Mesothelial cell of epicardium (in vitro differentiated cells): ENCODE measurements around the gene PARD3. TPM values are rescaled to one million over a fixed set of nuclear protein-coding genes. Genes with fewer than 3 reads are reported as not detected.

Experiments used
- DNase-seq, 2 experiments: peaks; one replicate each; pipeline ENCODE4 v3.0.0; 2021; ENCODE audit warnings: low spot score in 2 of 2; ENCODE audit not compliant: unreplicated experiment in 2 of 2
- H3K27ac Mint-ChIP-seq: 2 replicates; pipeline ENCODE4 v1.8.0; 2021; ENCODE audit warnings: mixed read lengths
- H3K27me3 Mint-ChIP-seq: 2 replicates; pipeline ENCODE4 v1.8.0; 2021; ENCODE audit warnings: low read depth, mixed read lengths
- H3K36me3 Mint-ChIP-seq: 2 replicates; pipeline ENCODE4 v1.8.0; 2021; ENCODE audit warnings: mixed read lengths
- H3K4me1 Mint-ChIP-seq: 2 replicates; pipeline ENCODE4 v1.8.0; 2021; ENCODE audit warnings: mixed read lengths
- H3K4me3 Mint-ChIP-seq: 2 replicates; pipeline ENCODE4 v1.8.0; 2021; ENCODE audit warnings: mild to moderate bottlenecking, moderate library complexity, mixed read lengths
- H3K9me3 Mint-ChIP-seq: 2 replicates; pipeline ENCODE4 v1.8.0; 2021; ENCODE audit warnings: mixed read lengths
- total RNA-seq: library from RNA; stranded (reverse); gene quantifications from 3 replicates; pipeline ENCODE4 v1.2.1, GENCODE V29; 2021
- TF ChIP-seq, protein P1 (sequence below): fragments of 200-600 bp; sonication (generic); IDR thresholded peaks from one replicate; pipeline ENCODE4 v1.5.0; 2021; ENCODE audit warnings: antibody characterized with exemption; ENCODE audit not compliant: unreplicated experiment

Gene PARD3
- total RNA-seq, 1 donor from 2014 or later = 73.2 TPM

DNA sequence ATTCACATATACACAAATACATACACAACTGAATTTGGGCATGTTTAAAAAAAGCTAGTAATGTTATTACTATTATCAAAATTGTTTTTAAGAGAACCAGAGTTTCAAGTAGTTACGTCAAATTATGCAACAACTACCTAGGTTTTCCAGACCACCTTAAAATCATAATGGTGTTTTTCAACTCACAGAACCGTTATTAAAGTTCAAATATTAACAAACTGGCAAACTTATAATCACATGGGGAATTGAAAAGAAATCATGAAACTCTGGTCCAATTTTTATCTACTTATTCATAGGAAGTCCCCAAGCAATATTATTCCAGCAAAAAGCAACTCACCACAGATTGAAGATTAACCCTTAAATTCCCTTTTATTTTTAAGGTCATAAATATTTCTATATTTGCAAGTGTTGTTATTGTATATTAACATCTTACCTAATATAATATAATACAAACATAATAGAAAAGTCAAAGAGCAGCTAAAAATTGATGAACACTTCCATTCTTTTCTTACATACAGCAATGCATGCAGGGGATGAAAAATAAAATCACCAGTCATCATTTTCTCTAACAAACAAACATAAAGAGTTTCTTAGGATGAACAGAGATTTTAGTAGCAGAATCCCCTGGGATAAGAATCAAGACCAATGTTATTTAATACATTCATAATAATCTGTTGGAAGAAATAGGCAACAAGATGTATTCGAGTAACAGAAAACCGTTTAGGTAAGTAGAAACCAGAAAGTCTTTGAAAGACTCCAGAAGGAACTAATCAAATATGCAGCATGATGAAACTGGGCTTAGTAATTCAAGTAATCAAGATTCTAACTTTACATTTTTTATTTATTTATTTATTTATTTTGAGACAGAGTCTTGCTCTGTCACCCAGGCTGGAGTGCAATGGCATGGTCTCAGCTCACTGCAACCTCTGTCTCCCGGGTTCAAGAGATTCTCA lies 391.1 kb downstream of the PARD3 start:
- H3K4me3 Mint-ChIP-seq = no peak overlapping the region
- TF ChIP-seq, protein P1, sequence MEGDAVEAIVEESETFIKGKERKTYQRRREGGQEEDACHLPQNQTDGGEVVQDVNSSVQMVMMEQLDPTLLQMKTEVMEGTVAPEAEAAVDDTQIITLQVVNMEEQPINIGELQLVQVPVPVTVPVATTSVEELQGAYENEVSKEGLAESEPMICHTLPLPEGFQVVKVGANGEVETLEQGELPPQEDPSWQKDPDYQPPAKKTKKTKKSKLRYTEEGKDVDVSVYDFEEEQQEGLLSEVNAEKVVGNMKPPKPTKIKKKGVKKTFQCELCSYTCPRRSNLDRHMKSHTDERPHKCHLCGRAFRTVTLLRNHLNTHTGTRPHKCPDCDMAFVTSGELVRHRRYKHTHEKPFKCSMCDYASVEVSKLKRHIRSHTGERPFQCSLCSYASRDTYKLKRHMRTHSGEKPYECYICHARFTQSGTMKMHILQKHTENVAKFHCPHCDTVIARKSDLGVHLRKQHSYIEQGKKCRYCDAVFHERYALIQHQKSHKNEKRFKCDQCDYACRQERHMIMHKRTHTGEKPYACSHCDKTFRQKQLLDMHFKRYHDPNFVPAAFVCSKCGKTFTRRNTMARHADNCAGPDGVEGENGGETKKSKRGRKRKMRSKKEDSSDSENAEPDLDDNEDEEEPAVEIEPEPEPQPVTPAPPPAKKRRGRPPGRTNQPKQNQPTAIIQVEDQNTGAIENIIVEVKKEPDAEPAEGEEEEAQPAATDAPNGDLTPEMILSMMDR = no peak
- no peak for DNase-seq
- H3K36me3 Mint-ChIP-seq = peaks cover 5% of the 10 kb centered on the region
- H3K9me3 Mint-ChIP-seq = peaks cover 7% of the 10 kb centered on the region
- H3K27me3 Mint-ChIP-seq = no peaks in the 10 kb centered on the region
- H3K27ac Mint-ChIP-seq = no peak overlapping the region
- H3K4me1 Mint-ChIP-seq = peaks cover 29% of the 10 kb centered on the region

GRCh38 chr10:34420795-34421194 lies 394.3 kb downstream of the PARD3 start:
- no peaks in the 10 kb centered on the region for H3K27me3 Mint-ChIP-seq
- H3K4me1 Mint-ChIP-seq = peaks cover 31% of the 10 kb centered on the region
- H3K27ac Mint-ChIP-seq = no peak overlapping the region
- no peaks in the 10 kb centered on the region for H3K36me3 Mint-ChIP-seq
- H3K9me3 Mint-ChIP-seq = no peaks in the 10 kb centered on the region
- no peak for DNase-seq
- no peak overlapping the region for H3K4me3 Mint-ChIP-seq
- TF ChIP-seq, protein P1 = no peak

GRCh38 chr10:34420273-34420672 lies 394.8 kb downstream of the PARD3 start:
- Mint-ChIP-seq H3K4me3 (no peak overlapping the region), H3K9me3 (no peaks in the 10 kb centered on the region), H3K4me1 (peaks cover 36% of the 10 kb centered on the region), H3K36me3 (no peaks in the 10 kb centered on the region), H3K27ac (no peak overlapping the region), H3K27me3 (no peaks in the 10 kb centered on the region)
- no peak for DNase-seq
- TF ChIP-seq, protein P1 = no peak

DNA sequence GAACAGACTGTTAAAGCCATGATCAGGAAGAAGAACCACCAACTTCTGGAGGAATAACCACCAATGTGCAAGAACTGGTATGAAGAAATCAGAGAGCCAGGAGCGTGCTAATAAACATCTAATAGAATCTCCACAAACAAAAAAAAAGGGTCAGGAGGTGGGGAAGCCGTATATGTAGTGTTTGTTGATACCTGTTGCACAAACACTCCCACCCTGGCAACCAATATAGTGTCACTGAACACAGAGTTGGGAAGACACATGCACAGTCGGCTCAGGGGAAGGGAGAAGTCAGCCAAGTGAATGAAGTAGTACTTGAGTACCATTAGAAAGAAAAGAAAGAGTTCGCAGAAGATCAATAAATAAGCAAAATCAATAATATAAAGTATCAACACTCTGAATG lies 400.1 kb downstream of the PARD3 start:
- no peaks in the 10 kb centered on the region for H3K27me3 Mint-ChIP-seq

DNA sequence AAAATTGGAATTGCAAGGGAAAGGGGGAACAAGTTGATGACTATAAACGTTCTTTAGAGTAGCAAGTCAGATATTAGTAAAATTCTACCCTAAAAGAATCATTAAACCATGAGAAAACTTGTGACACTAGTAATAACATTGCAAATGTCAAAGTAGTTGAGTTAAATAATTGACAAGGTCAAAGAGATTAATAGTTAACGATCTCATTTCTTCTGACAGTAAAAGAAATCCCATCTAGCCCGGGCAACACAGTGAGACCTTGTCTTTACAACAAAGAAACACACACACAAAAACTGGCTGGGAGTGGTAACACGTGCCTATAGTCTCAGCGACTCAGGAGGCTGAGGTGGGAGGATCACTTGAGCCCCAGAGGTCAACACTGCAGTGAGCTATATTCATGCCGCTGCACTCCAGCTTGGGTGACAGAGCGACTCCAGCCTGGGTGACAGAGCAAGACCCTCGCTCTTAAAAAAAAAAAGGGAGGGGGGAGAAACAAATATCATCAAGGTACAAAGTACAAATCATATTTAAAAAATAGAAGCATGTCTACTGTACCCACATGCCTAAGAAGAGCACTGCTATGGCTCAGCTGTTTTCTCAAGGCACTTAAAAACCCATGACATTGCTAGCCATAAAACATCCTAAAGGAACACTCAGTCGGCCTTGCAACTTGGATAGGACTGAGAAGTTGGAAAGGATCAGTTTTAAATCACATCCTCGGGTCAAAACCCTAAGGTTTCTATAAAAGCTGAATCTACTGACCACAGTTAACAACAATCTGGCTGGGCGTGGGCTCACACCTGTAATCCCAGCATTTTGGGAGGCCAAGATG lies 401.1 kb downstream of the PARD3 start:
- Mint-ChIP-seq H3K27me3 (no peaks in the 10 kb centered on the region), H3K4me3 (no peak overlapping the region), H3K4me1 (peaks cover 26% of the 10 kb centered on the region), H3K27ac (no peak overlapping the region), H3K36me3 (no peaks in the 10 kb centered on the region), H3K9me3 (no peaks in the 10 kb centered on the region)
- TF ChIP-seq, protein P1 = no peak
- no peak for DNase-seq

More for the DNA sequence above, 400.1 kb downstream of the PARD3 start:
- no peak for DNase-seq
- Mint-ChIP-seq H3K9me3 (no peaks in the 10 kb centered on the region), H3K36me3 (no peaks in the 10 kb centered on the region), H3K4me1 (peaks cover 26% of the 10 kb centered on the region), H3K4me3 (no peak overlapping the region), H3K27ac (no peak overlapping the region)
- TF ChIP-seq, protein P1 = no peak
